ENCODE data around the gene CDC42SE1.
"Not testable (repeated sequence)": the region's sequence is repeated elsewhere in the genome, so short reads cannot be mapped to it uniquely, and the experiment has no call there.

CDC42SE1 gene, protein sequence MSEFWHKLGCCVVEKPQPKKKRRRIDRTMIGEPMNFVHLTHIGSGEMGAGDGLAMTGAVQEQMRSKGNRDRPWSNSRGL

DNA sequence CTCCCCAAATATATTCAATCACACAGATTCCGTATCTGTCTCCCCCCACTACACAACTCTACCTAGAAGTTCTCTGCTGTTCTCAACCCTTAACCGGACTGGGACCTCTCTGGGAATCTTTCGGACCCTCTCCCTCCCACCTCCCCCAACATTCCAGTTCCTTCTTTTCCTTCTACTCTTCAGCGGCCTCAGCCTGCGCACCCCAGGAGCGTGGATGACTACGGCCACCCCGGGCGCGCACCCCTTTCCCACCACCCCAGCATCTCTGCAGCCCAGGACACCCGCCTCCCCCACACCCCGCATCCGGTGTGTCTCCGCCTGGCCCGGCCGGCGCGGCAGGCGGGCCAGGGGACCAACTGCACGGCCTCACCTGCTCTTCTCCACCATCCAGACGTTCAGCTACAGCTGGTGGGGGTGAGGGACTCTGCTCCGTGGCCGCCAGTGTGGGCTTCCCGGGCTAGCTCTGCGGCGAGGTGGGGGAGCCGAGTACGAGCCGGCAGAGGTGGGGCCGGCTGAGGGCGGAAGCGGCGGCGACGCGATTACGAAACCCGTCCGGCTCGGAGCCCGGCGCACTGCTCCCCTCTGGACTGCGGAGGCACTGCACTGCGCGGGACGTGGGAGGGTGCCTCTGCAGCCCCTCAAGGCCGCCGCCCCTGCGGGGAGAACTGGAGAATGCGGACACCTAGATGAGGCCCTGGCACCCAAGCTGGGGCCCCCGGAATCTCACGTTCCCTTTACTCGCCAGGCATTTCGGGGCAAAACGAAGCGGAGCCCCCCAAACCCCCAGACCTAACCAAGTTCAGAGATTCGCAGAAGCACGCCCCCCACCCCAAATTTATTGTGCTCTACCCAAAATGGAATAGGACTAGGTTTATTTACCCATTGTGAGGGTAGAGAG is at the start of gene CDC42SE1:
Gene CDC42SE1, minus strand, starts transcription at position 514 of the 898 bp plus-strand sequence. CDS start 3,892 bp downstream, outside the sequence.
- DNase-seq = peak; percentile 87

DNA sequence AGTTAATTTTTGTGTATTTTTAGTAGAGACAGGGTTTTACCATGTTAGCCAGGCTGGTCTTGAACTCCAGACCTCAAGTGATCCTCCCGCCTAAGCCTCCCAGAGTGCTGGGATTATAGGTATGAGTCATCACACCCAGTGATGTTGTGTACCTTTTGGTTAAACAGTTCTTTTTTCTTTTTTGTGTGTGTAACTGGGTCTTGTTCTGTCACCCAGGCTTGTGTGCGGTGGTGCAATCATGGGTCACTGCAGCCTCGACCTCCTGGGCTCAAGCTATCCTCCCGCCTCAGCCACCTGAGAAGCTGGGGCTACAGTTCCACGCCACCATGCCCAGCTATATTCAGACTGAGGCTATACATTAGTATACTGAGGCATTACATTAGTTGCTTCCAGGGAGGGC is 48.9 kb upstream of the CDC42SE1 start:
- DNase-seq = no peak

DNA sequence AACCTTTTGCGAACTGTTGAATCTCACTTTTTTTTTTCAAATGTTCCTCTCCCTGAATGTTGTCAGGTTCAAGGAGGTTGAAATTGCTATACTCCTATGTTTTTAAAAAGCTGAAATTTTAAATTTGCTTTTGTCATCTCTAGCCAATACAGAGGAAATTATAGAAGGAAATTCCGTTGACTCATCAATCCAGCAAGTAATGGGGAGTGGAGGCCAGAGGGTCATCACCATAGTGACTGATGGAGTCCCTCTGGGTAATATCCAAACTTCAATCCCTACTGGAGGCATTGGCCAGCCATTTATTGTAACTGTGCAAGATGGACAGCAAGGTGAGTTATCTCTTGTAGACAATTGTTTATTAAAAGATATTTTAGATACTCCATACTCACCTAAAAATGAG is 47.5 kb upstream of the CDC42SE1 start:
- DNase-seq = no peak

DNA sequence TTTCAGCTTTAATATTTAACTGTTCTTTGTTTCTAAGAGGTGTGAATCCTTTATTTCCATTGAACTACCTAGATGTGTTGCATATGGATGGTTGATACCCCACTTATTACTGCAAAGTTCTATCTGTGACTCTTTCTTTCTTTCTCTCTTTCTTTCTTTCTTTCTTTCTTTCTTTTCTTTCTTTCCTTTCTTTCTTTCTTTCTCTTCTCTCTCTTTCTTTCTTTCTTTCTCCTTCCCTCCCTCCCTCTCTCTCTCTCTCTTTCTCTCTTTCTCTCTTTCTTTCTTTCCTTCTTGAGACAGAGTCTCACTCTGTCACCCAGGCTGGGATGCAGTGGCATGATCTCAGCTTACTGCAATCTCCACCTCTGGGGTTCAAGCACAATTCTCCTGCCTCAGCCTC is 45.2 kb upstream of the CDC42SE1 start:
- no peak for DNase-seq

DNA sequence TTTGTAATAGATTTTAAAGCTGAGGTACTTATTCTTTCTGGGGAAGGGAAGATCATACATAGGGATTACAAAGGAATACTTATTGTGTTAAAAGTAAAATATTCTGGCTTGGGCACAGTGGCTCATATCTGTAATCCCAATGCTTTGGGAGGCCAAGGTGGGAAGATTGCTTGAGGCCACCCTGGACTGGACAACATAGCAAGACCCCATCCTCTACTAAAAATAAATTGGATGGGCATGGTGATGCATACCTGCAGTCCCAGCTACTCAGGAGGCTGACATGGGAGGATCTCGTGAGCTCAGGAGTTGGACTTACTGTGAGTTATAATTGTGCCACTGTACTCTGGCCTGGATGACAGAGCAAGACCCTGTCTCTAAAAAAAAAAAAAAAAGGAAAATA is 38.7 kb upstream of the CDC42SE1 start:
- no peak for DNase-seq

DNA sequence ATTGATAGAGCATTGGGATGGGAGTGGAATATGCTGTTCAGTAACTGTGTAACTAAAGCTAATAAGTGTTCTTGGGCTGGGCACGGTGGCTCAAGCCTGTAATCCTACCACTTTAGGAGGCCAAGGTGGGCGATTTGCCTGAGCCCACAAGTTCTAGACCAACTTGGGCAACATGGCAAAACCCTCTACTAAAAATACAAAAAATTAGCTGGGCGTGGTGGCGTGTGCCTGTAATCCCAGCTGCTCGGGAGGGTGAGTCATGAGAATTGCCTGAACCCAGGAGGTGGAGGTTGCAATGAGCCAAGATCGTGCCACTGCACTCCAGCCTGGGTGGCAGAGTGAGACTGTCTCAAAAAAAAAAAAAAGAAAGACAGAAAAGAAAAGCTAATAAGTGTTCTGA is 38.0 kb upstream of the CDC42SE1 start:
- DNase-seq = not testable (repeated sequence)

DNA sequence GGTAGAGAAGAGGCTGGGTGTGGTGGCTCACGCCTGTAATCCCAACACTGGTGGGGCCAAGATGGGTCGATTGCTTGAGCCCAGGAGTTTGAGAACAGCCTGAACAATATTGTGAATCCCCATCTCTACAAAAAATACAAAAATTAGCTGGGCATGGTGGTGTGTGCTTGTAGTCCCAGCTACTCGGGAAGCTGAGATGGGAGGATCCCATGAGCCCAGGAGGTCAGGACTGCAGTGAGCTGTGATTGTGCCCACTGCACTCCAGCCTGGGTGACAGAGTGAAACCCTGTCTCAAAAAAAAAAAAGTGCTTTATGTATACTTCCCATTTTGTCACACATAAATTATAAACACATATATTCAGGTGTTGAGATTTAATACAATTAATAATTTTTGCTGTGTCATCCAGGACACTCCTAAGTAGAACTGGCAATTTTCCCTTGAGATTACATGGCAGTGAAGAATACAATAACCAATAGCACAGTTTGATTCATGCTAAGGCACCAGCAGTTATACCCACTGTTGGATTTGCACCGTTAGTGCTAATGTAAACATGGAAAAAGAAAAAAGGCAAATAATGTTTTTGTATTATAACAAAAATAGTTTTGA is 26.6 kb upstream of the CDC42SE1 start:
- no peak for DNase-seq

GRCh38 chr1:151072224-151072623 is 12.8 kb upstream of the CDC42SE1 start:
- DNase-seq = no peak

DNA sequence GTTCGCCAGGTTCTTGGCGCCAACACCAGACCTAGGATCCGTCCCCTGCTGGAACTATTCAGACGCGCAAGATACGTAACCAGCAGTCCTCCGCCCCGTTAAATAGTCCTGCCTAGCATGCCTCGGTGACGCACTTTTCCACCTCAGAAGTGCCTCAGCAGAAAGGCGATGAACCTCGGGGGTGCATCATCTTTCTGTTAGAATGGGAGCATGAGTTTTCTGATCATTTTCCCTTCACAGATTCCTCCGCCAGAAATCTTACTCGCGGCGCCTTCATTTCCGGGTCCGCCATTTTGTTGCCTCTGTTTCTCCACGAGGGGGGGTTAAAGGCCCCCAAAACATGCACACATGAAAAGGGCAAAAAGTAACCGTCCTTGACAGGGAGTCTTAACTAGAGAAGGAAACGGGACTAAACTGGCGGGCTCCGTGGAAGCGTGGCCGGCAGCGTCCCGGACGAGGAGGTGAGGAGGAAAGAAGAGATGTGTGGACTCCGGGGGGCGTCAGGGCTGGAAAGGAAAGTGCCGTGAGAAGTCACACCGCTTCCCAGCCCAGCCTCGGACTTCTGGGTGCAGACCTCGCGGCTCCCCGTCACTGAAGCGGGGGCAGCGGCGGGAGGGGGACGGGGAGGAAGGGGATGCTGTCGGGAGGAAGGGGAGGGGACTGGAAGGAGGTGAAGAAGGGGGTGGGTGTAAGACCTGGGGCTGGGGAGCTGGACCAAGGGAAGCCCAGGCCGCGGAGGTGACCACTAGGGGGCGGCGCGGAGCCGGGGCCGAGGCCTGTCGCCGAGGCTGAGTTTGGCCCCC is 11.3 kb upstream of the CDC42SE1 start, which contains the start of gene GABPB2:
Gene GABPB2, plus strand, starts transcription at position 288 of the 803 bp plus-strand sequence. CDS start 17,429 bp downstream, outside the sequence.
- DNase-seq = peak; percentile 90

DNA sequence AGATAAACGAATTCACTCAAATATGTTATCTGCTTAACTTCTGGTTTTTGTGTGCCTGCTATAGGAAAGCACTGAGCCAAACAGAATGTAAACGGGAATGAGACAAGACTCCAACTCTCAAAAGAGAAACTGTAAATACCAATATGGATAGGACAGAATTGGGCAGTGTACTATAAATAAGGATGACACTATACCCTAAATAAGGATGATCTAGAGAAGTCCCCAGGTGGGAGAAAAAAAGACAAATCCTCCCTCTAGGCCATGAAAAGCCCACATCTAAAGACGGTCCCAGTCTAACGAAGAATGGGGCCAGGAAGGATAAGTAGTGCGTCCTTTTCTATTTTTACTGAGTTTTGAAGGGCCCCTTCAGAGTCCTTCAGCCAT is 9.7 kb upstream of the CDC42SE1 start:
- DNase-seq = no peak

GRCh38 chr1:151067185-151067584 is 7.8 kb upstream of the CDC42SE1 start:
- no peak for DNase-seq

GRCh38 chr1:151065089-151065645 is 5.7 kb upstream of the CDC42SE1 start:
- no peak for DNase-seq

GRCh38 chr1:151062741-151063371 is 3.4 kb upstream of the CDC42SE1 start:
- DNase-seq = no peak

GRCh38 chr1:151061704-151062103 is 2.3 kb upstream of the CDC42SE1 start:
- no peak for DNase-seq

- DNase-seq = no peak
Measured at GRCh38 chr1:151060657-151061421, 1.4 kb upstream of the CDC42SE1 start.

DNA sequence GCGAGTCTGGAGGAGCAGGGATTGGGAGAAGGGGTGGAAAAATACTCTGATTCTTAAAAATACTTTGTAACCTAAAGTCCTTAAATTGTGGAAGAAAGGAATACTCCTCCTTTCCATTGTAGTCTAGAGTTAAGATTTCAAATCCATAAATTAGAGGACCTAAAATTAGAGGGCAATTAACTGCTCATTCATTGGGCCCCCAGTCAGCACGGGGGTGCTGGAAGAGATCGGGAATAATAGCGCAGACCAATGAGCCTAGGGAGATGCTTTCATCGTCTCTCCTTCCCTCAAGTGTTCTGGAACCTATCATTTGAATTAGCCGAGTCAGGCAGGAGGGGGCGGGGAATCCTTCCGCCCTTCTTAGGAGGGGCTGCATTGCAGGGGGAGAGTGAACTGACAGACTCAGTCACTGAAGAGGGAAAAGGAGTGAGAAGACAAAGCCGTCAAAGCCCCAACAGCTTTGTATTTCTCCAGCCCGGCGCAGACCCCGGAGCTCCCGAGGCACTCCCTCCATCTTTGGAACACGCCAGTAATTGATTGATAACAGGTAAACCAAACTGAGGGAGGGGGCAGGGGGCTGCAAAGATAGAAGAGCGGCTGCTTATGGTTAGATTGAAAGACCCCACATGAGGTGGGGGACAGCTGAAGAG is 710 bp upstream of the CDC42SE1 start, which contains the start of gene MLLT11:
Gene MLLT11, plus strand, starts transcription at position 391 of the 650 bp plus-strand sequence. CDS start 6,828 bp downstream, outside the sequence.
- peak; percentile 52 for DNase-seq

GRCh38 chr1:151058692-151059091 is 730 bp downstream of the CDC42SE1 start:
- no peak for DNase-seq

GRCh38 chr1:151056149-151056548 is 3.3 kb downstream of the CDC42SE1 start:
- DNase-seq = peak; percentile 55

GRCh38 chr1:151055581-151055980 is 3.8 kb downstream of the CDC42SE1 start:
- peak; percentile 27 for DNase-seq

GRCh38 chr1:151054971-151055547 is 4.4 kb downstream of the CDC42SE1 start:
- no peak for DNase-seq

Measured in CD4-positive, alpha-beta T cell treated with Interleukin-17A for 4 hours (primary cell).